H1 (cell line): ENCODE results near the gene SPINT2. TPM values are rescaled to one million over a fixed set of nuclear protein-coding genes. Genes with fewer than 3 reads are reported as not detected.

Experiments used
- CTCF ChIA-PET: fragments of 300-600 bp; sonication (Branson Sonifier 250); formaldehyde crosslinking; loops from one replicate; lab custom pipeline; 2021; ENCODE audit not compliant: partially characterized antibody; lab: Charles Lee
- POLR2A ChIA-PET: fragments of 300-600 bp; sonication (Branson Sonifier 250); formaldehyde crosslinking; loops from one replicate; lab custom pipeline; 2021; ENCODE audit warnings: inconsistent platforms; ENCODE audit not compliant: partially characterized antibody; lab: Charles Lee
- DNase-seq, 2 experiments: peaks; one replicate each; pipeline versions ENCODE4 v3.0.0 to v3.0.0-alpha.2; 2010 to 2022; ENCODE audit warnings: low spot score in 2 of 2, low read depth in 1 of 2, mixed read lengths in 1 of 2
- FAIRE-seq: peaks from 2 replicates; lab custom pipeline; 2011; peaks lifted over from hg19 to GRCh38; lab: Jason Lieb, UNC
- H2AFZ ChIP-seq: 2 replicates; pipeline ENCODE4 v1.8.1; 2012; ENCODE audit warnings: low read length, inconsistent platforms
- H2AK5ac ChIP-seq: 2 replicates; pipeline ENCODE4 v1.6.1; 2013; ENCODE audit warnings: low read depth, low read length
- H2BK120ac ChIP-seq: replicated peaks from 2 replicates; pipeline ENCODE3; 2013; ENCODE audit warnings: low read depth, low read length, inconsistent platforms
- H2BK12ac ChIP-seq: 2 replicates; pipeline ENCODE4 v1.6.1; 2013; ENCODE audit warnings: low read depth, low read length
- H2BK15ac ChIP-seq: 2 replicates; pipeline ENCODE4 v1.6.1; 2013; ENCODE audit warnings: low read length
- H2BK20ac ChIP-seq: 2 replicates; pipeline ENCODE4 v1.6.1; 2013; ENCODE audit warnings: low read length
- H2BK5ac ChIP-seq: 2 replicates; pipeline ENCODE4 v1.6.1; 2013; ENCODE audit warnings: low read depth, low read length
- H3K14ac ChIP-seq: 2 replicates; pipeline ENCODE4 v1.6.1; 2013; ENCODE audit warnings: inconsistent platforms; ENCODE audit not compliant: insufficient read length
- H3K18ac ChIP-seq: 2 replicates; pipeline ENCODE4 v1.6.1; 2013; ENCODE audit warnings: low read length; ENCODE audit errors: extremely low read depth
- H3K23ac ChIP-seq: 2 replicates; pipeline ENCODE4 v1.6.1; 2013; ENCODE audit warnings: inconsistent platforms; ENCODE audit not compliant: insufficient read length
- H3K23me2 ChIP-seq: 2 replicates; pipeline ENCODE4 v1.6.1; 2013; ENCODE audit warnings: low read depth, low read length
- H3K27ac ChIP-seq: 2 replicates; pipeline ENCODE4 v1.6.1; 2011; ENCODE audit warnings: low read depth, low read length, inconsistent platforms
- H3K27me3 ChIP-seq, 4 experiments: replicated peaks in 1 of 4; 1 replicate in 1 of 4; 2 replicates in 3 of 4; pipeline versions ENCODE4 v1.6.1 to v1.8.1; 2011 to 2013; ENCODE audit warnings: low read length in 3 of 4, mild to moderate bottlenecking in 3 of 4, inconsistent platforms in 2 of 4, mixed read lengths in 2 of 4, moderate library complexity in 1 of 4; ENCODE audit not compliant: control insufficient read depth in 3 of 4, insufficient read depth in 3 of 4; ENCODE audit errors: extremely low read depth in 1 of 4
- H3K36me3 ChIP-seq, 4 experiments: 2 replicates each; pipeline versions ENCODE4 v1.6.1 to v1.8.1; 2011 to 2013; ENCODE audit warnings: mild to moderate bottlenecking in 4 of 4, low read length in 3 of 4, moderate library complexity in 2 of 4, control low read depth in 1 of 4, inconsistent platforms in 1 of 4; ENCODE audit not compliant: insufficient read depth in 4 of 4, control insufficient read depth in 2 of 4
- H3K4ac ChIP-seq: replicated peaks from 2 replicates; pipeline ENCODE3; 2013; ENCODE audit warnings: low read length, low read depth, mixed read lengths, inconsistent platforms; ENCODE audit not compliant: insufficient read length
- H3K4me1 ChIP-seq, 4 experiments: replicated peaks in 1 of 4; 1 replicate in 1 of 4; 2 replicates in 3 of 4; pipeline versions ENCODE4 v1.6.1 to v1.8.1; 2011 to 2013; ENCODE audit warnings: low read length in 3 of 4, inconsistent platforms in 2 of 4, mixed read lengths in 1 of 4; ENCODE audit not compliant: insufficient read depth in 4 of 4, control insufficient read depth in 3 of 4
- H3K4me2 ChIP-seq, 2 experiments: 2 replicates each; pipeline versions ENCODE4 v1.6.1 to v1.8.1; 2011 to 2013; ENCODE audit warnings: low read depth in 2 of 2, low read length in 2 of 2, control low read depth in 1 of 2, inconsistent platforms in 1 of 2, mild to moderate bottlenecking in 1 of 2; ENCODE audit not compliant: insufficient read depth in 1 of 2
- H3K4me3 ChIP-seq, 4 experiments: fragments of 200-600, 300-600 bp in 1 of 4; sonication (generic), shearing (Covaris generic), sonication (Bioruptor Twin) in 1 of 4; 2 replicates each; pipeline versions ENCODE4 v1.5.1 to v1.8.1; 2011 to 2016; ENCODE audit warnings: low read length in 4 of 4, low read depth in 3 of 4, control low read depth in 2 of 4, inconsistent platforms in 2 of 4, mild to moderate bottlenecking in 2 of 4, mixed read lengths in 1 of 4, moderate library complexity in 1 of 4; ENCODE audit not compliant: insufficient read depth in 2 of 4; ENCODE audit errors: extremely low read depth in 1 of 4
- H3K56ac ChIP-seq: replicated peaks from 2 replicates; pipeline ENCODE3; 2013; ENCODE audit warnings: low read depth, mild to moderate bottlenecking, mixed read lengths, low read length, inconsistent platforms; ENCODE audit not compliant: insufficient read length
- H3K79me1 ChIP-seq: 2 replicates; pipeline ENCODE4 v1.6.1; 2013; ENCODE audit warnings: low read depth, low read length, control low read depth
- H3K79me2 ChIP-seq, 2 experiments: 2 replicates each; pipeline versions ENCODE4 v1.6.1 to v1.8.1; 2012 to 2013; ENCODE audit warnings: low read length in 2 of 2, mild to moderate bottlenecking in 2 of 2, inconsistent platforms in 1 of 2; ENCODE audit not compliant: insufficient read depth in 2 of 2, control insufficient read depth in 1 of 2
- H3K9ac ChIP-seq, 4 experiments: replicated peaks in 1 of 4; 1 replicate in 1 of 4; 2 replicates in 3 of 4; pipeline versions ENCODE4 v1.6.1 to v1.8.1; 2011 to 2013; ENCODE audit warnings: low read depth in 3 of 4, low read length in 3 of 4, control low read depth in 2 of 4, mild to moderate bottlenecking in 2 of 4, moderate library complexity in 2 of 4, inconsistent platforms in 1 of 4; ENCODE audit errors: extremely low read depth in 1 of 4
- H3K9me3 ChIP-seq, 2 experiments: 2 replicates each; pipeline versions ENCODE4 v1.6.1 to v1.8.1; 2012 to 2013; ENCODE audit warnings: mild to moderate bottlenecking in 2 of 2, moderate library complexity in 2 of 2, control low read depth in 1 of 2, inconsistent platforms in 1 of 2, low read depth in 1 of 2, low read length in 1 of 2, mixed read lengths in 1 of 2; ENCODE audit not compliant: insufficient read depth in 2 of 2
- H4K20me1 ChIP-seq, 2 experiments: replicated peaks in 1 of 2; 2 replicates each; pipeline versions ENCODE3 to v1.8.1; 2011 to 2013; ENCODE audit warnings: inconsistent platforms in 2 of 2, low read length in 2 of 2, mild to moderate bottlenecking in 1 of 2; ENCODE audit not compliant: insufficient read depth in 2 of 2, control insufficient read depth in 1 of 2
- H4K5ac ChIP-seq: 2 replicates; pipeline ENCODE4 v1.6.1; 2013; ENCODE audit warnings: low read length, low read depth, mixed read lengths, inconsistent platforms; ENCODE audit not compliant: insufficient read length
- H4K8ac ChIP-seq: 2 replicates; pipeline ENCODE4 v1.8.0; 2013; ENCODE audit warnings: mild to moderate bottlenecking, moderate library complexity, low read length, inconsistent platforms; ENCODE audit not compliant: insufficient read depth; ENCODE audit errors: extremely low read depth
- H4K91ac ChIP-seq: replicated peaks from 2 replicates; pipeline ENCODE3; 2013; ENCODE audit warnings: low read length, mixed read lengths, inconsistent platforms; ENCODE audit not compliant: insufficient read length
- ATF3 ChIP-seq: IDR thresholded peaks from 2 replicates; pipeline ENCODE4 v1.6.1; 2011; ENCODE audit warnings: low read depth, mild to moderate bottlenecking, low read length; ENCODE audit not compliant: insufficient read depth
- BRCA1 ChIP-seq: IDR thresholded peaks from 2 replicates; pipeline ENCODE4 v1.6.1; 2012; ENCODE audit warnings: low read depth, low read length, improper control_type of control experiment
- CBX5 ChIP-seq: fragments of 300-800, 300-1000 bp; sonication (generic); IDR thresholded peaks from 2 replicates; pipeline ENCODE4 v1.7.1; 2016; ENCODE audit warnings: antibody characterized with exemption, low read length, low read depth
- CHD1 ChIP-seq: IDR thresholded peaks from 2 replicates; pipeline ENCODE4 v1.6.1; 2012; ENCODE audit warnings: low read depth, low read length, improper control_type of control experiment
- EP300 ChIP-seq, 2 experiments: IDR thresholded peaks; 1 replicate in 1 of 2; 2 replicates in 1 of 2; pipeline ENCODE4 v1.6.1; 2011 to 2012; ENCODE audit warnings: low read depth in 2 of 2, low read length in 2 of 2, mild to moderate bottlenecking in 2 of 2, borderline replicate concordance in 1 of 2, inconsistent platforms in 1 of 2, moderate library complexity in 1 of 2
- MAX ChIP-seq: IDR thresholded peaks from 2 replicates; pipeline ENCODE4 v1.6.1; 2012; ENCODE audit warnings: inconsistent platforms
- NRF1 ChIP-seq: IDR thresholded peaks from 2 replicates; pipeline ENCODE4 v1.6.1; 2011; ENCODE audit warnings: mild to moderate bottlenecking, low read depth, low read length, improper control_type of control experiment
- RAD21 ChIP-seq, 2 experiments: IDR thresholded peaks in 1 of 2; conservative IDR thresholded peaks in 1 of 2; 2 replicates each; pipeline ENCODE4 v1.6.1; 2011; ENCODE audit warnings: low read depth in 2 of 2, low read length in 2 of 2, improper control_type of control experiment in 1 of 2, inconsistent platforms in 1 of 2, mild to moderate bottlenecking in 1 of 2, moderate library complexity in 1 of 2
- RFX5 ChIP-seq: IDR thresholded peaks from 2 replicates; pipeline ENCODE4 v1.6.1; 2011; ENCODE audit warnings: low read depth, low read length, improper control_type of control experiment, borderline replicate concordance
- RXRA ChIP-seq: IDR thresholded peaks from 2 replicates; pipeline ENCODE4 v1.6.1; 2011; ENCODE audit warnings: low read depth, mild to moderate bottlenecking, low read length, moderate library complexity; ENCODE audit not compliant: insufficient read depth
- SIRT6 ChIP-seq: IDR thresholded peaks from one replicate; pipeline ENCODE4 v1.7.1; 2012; ENCODE audit warnings: low read length, inconsistent platforms
- TAF1 ChIP-seq: IDR thresholded peaks from 2 replicates; pipeline ENCODE4 v1.6.1; 2011; ENCODE audit warnings: mild to moderate bottlenecking, low read depth, low read length
- YY1 ChIP-seq: IDR thresholded peaks from 2 replicates; pipeline ENCODE4 v1.6.1; 2011; ENCODE audit warnings: low read depth, mild to moderate bottlenecking, low read length
- WGBS, 2 experiments: shearing (Covaris generic) in 1 of 2; methylation state at CpG; one replicate each; pipeline versions ENCODE4 v1.1.6 to v1.1.7; 2013 to 2015; ENCODE audit warnings: low lambda C conversion rate in 2 of 2, mixed read lengths in 2 of 2, inconsistent platforms in 1 of 2, low coverage in 1 of 2, missing lambda C conversion rate in 1 of 2; ENCODE audit not compliant: insufficient replicate concordance in 2 of 2, insufficient coverage in 1 of 2, insufficient read length in 1 of 2; ENCODE audit errors: extremely low coverage in 1 of 2, missing lambda C conversion rate in 1 of 2; 5-methylcytosine and 5-hydroxymethylcytosine counted together
- polyA plus RNA-seq, 7 experiments: library from polyadenylated mRNA; depleted of rRNA in 3 of 7; stranded (reverse) in 5 of 7; unstranded in 2 of 7; fragments of >200 nt in 5 of 7; fragments of 200-250 nt in 2 of 7; gene quantifications; 1 replicate in 5 of 7; 2 replicates in 1 of 7; 4 replicates in 1 of 7; pipeline versions ENCODE4 v1.2.1 to v1.2.3, GENCODE V29; 2011 to 2013; ENCODE audit warnings: missing spikeins in 2 of 7, mixed read lengths in 2 of 7
- total RNA-seq: library from RNA; stranded (reverse); fragmentation: NEBNext Ultra II Directional; extraction: Animal tissue kit (Norgen Biotek cat#: 25700); gene quantifications from 2 replicates; pipeline ENCODE4 v1.2.1, GENCODE V29; 2021

SPINT2 gene
- total and polyA plus RNA-seq, 2 of the 8 experiments (the other 6 are each of a cell fraction or from before 2014, with no cell fraction given), result 294 to 296 TPM

- H2AK5ac ChIP-seq, result no peak overlapping the region
- H2AFZ ChIP-seq, result no peak overlapping the region
- H3K9ac ChIP-seq, result no peak overlapping the region
- 93% methylated on average over 15 of the region's 15 CpGs; no CpG with 5 or more reads in 1 of the 2 experiments for WGBS, 2 experiments
- no peak overlapping the region for H4K8ac ChIP-seq
- no peak for FAIRE-seq
- DNase-seq, result no peak
- H3K4me2 ChIP-seq, result no peak overlapping the region
- no peak overlapping the region for H4K5ac ChIP-seq
- ChIA-PET POLR2A (interaction anchor here (0.9 to 3.2 kb wide), 2 partner anchors 18 to 44 kb away, joined by 3 to 7 read pairs; no protein-coding TSS in a partner anchor), CTCF (interaction anchor here (0.6 to 1.6 kb wide), 5 partner anchors 24 to 629 kb away, joined by 3 to 5 read pairs (median 4); no protein-coding TSS in a partner anchor)
- H2BK5ac ChIP-seq, result no peak overlapping the region
- no peak overlapping the region for H2BK12ac ChIP-seq
- H3K4me3 ChIP-seq, result no peak overlapping the region
- H3K79me2 ChIP-seq, result no peaks in the 10 kb centered on the region
- no peaks in the 10 kb centered on the region for H3K9me3 ChIP-seq
- H3K79me1 ChIP-seq, result peaks cover 3% of the 10 kb centered on the region; the same call in 1 of the 2 replicates
- no peak overlapping the region for H3K14ac ChIP-seq
- H3K23me2 ChIP-seq, result no peaks in the 10 kb centered on the region
- peaks cover 2 to 9% of the 10 kb centered on the region in 2 experiments for H4K20me1 ChIP-seq
- H2BK20ac ChIP-seq, result no peak overlapping the region
- no peak overlapping the region for H3K23ac ChIP-seq
- H3K4me1 ChIP-seq, result no peaks in the 10 kb centered on the region
- H3K27ac ChIP-seq, result no peak overlapping the region
- no peak overlapping the region for H3K56ac ChIP-seq
- H3K4ac ChIP-seq, result no peak overlapping the region
- peaks cover 16 to 58% (median 41%) of the 10 kb centered on the region in 4 experiments for H3K36me3 ChIP-seq
- no peak overlapping the region for H2BK15ac ChIP-seq
- no peaks in the 10 kb centered on the region for H3K27me3 ChIP-seq
- H4K91ac ChIP-seq, result no peak overlapping the region
- H3K18ac ChIP-seq, result no peak overlapping the region
- no peak overlapping the region for H2BK120ac ChIP-seq
- no peak for TF ChIP-seq ATF3
- TF ChIP-seq YY1, result no peak
- TF ChIP-seq TAF1, result no peak
- no peak for TF ChIP-seq EP300 (IDR thresholded peaks at IDR 0.05; ENCODE audit: borderline replicate concordance in 1 of 2, low read depth in 2 of 2, low read length in 2 of 2)
- TF ChIP-seq CHD1, result no peak
- TF ChIP-seq RFX5, result no peak
- no peak for TF ChIP-seq NRF1
- TF ChIP-seq RXRA, result no peak
- no peak for TF ChIP-seq RAD21 (IDR thresholded peaks at IDR 0.05 in 1 of 2, conservative IDR thresholded peaks at IDR 0.05 in 1 of 2; ENCODE audit: low read depth in 2 of 2, low read length in 2 of 2)
- no peak for TF ChIP-seq BRCA1
- TF ChIP-seq MAX, result no peak
- TF ChIP-seq CBX5, result no peak
- TF ChIP-seq SIRT6, result no peak
Measured at GRCh38 chr19:38289955-38290354, 25.6 kb downstream of the SPINT2 start.
